Caco-2 (cell line): ENCODE measurements around the gene CACNA1C. TPM values are rescaled to one million over a fixed set of nuclear protein-coding genes. Genes with fewer than 3 reads are reported as not detected.

ENCODE experiments used
- BruUV-seq: library from RNA; stranded (reverse); fragments of 400-500 nt; replicated peaks from 2 replicates; lab custom pipeline; 2021; lab: Mats Ljungman, UMichigan
- CTCF ChIA-PET: fragments of 300-600 bp; sonication (Branson Sonifier 250); formaldehyde crosslinking; loops from one replicate; lab custom pipeline; 2022; ENCODE audit warnings: antibody characterized with exemption; lab: Charles Lee
- POLR2A ChIA-PET: fragments of 300-600 bp; sonication (Branson Sonifier 250); formaldehyde crosslinking; loops from one replicate; lab custom pipeline; 2022; ENCODE audit warnings: antibody characterized with exemption; lab: Charles Lee
- DNase-seq, 2 experiments: peaks; one replicate each; pipeline versions ENCODE4 v3.0.0 to v3.0.0-alpha.2; 2020 to 2022
- H3K27me3 ChIP-seq: replicated peaks from 2 replicates; pipeline ENCODE4 v1.6.0; 2011; ENCODE audit warnings: low read length; ENCODE audit not compliant: control insufficient read depth, insufficient read depth
- H3K36me3 ChIP-seq: 2 replicates; pipeline ENCODE4 v1.5.1; 2011; ENCODE audit warnings: low read length; ENCODE audit not compliant: control insufficient read depth, insufficient read depth
- H3K4me1 ChIP-seq: fragments of 250-450 bp; sonication (Bioruptor Pico); 2 replicates; pipeline ENCODE4 v1.5.1; 2020; ENCODE audit warnings: mild to moderate bottlenecking
- H3K4me3 ChIP-seq: 2 replicates; pipeline ENCODE4 v1.5.1; 2011; ENCODE audit warnings: low read depth, mild to moderate bottlenecking, control low read depth, low read length
- H3K9me3 ChIP-seq: fragments of 250-450 bp; sonication (Bioruptor Pico); 2 replicates; pipeline ENCODE4 v1.5.1; 2020; ENCODE audit warnings: mild to moderate bottlenecking, moderate library complexity
- H3K27ac Mint-ChIP-seq: one replicate; pipeline ENCODE4 v1.8.0; 2022; ENCODE audit warnings: mixed read lengths; ENCODE audit not compliant: unreplicated experiment
- H3K27me3 Mint-ChIP-seq: one replicate; pipeline ENCODE4 v1.8.0; 2022; ENCODE audit warnings: mixed read lengths; ENCODE audit not compliant: insufficient read depth, unreplicated experiment
- H3K36me3 Mint-ChIP-seq: one replicate; pipeline ENCODE4 v1.8.0; 2022; ENCODE audit warnings: mild to moderate bottlenecking, mixed read lengths; ENCODE audit not compliant: insufficient read depth, unreplicated experiment
- H3K4me1 Mint-ChIP-seq: one replicate; pipeline ENCODE4 v1.8.0; 2022; ENCODE audit warnings: low read depth, mixed read lengths; ENCODE audit not compliant: unreplicated experiment
- H3K4me3 Mint-ChIP-seq: one replicate; pipeline ENCODE4 v1.8.0; 2022; ENCODE audit warnings: mild to moderate bottlenecking, moderate library complexity, mixed read lengths; ENCODE audit not compliant: unreplicated experiment
- H3K9me3 Mint-ChIP-seq: one replicate; pipeline ENCODE4 v1.8.0; 2022; ENCODE audit warnings: mixed read lengths; ENCODE audit not compliant: unreplicated experiment
- intact Hi-C: fragments of 100-400 bp; cut with micrococcal nuclease; formaldehyde crosslinking; loops from one replicate; pipeline ENCODE4 v1.10.0; 2022; ENCODE audit not compliant: unreplicated experiment
- total RNA-seq: library from RNA; stranded (reverse); gene quantifications from 2 replicates; pipeline ENCODE4 v1.2.3, GENCODE V29; 2022
- TF ChIP-seq, protein P1 (sequence below), 2 experiments: fragments of 200-600 bp in 1 of 2; IDR thresholded peaks; 1 replicate in 1 of 2; 2 replicates in 1 of 2; pipeline versions ENCODE4 v1.5.1 to v1.8.0; 2011 to 2022; ENCODE audit warnings: antibody characterized with exemption in 1 of 2, control low read depth in 1 of 2, inconsistent platforms in 1 of 2, low read depth in 1 of 2, low read length in 1 of 2, mild to moderate bottlenecking in 1 of 2, moderate library complexity in 1 of 2; ENCODE audit not compliant: insufficient read depth in 1 of 2, severe bottlenecking in 1 of 2, unreplicated experiment in 1 of 2

Gene CACNA1C
- total RNA-seq, 1 experiment from 2014 or later, result not detected

- Histone ChIP-seq H3K4me1 (no peaks in the 10 kb centered on the region), H3K27me3 (peaks cover 3% of the 10 kb centered on the region), H3K36me3 (no peaks in the 10 kb centered on the region), H3K4me3 (no peak overlapping the region), H3K9me3 (no peaks in the 10 kb centered on the region)
- Mint-ChIP-seq H3K36me3 (no peaks in the 10 kb centered on the region), H3K27me3 (peaks cover 50% of the 10 kb centered on the region), H3K27ac (no peak overlapping the region), H3K9me3 (no peaks in the 10 kb centered on the region), H3K4me1 (no peaks in the 10 kb centered on the region), H3K4me3 (no peak overlapping the region)
- intact Hi-C loops, result no loop called here
- TF ChIP-seq, protein P1, sequence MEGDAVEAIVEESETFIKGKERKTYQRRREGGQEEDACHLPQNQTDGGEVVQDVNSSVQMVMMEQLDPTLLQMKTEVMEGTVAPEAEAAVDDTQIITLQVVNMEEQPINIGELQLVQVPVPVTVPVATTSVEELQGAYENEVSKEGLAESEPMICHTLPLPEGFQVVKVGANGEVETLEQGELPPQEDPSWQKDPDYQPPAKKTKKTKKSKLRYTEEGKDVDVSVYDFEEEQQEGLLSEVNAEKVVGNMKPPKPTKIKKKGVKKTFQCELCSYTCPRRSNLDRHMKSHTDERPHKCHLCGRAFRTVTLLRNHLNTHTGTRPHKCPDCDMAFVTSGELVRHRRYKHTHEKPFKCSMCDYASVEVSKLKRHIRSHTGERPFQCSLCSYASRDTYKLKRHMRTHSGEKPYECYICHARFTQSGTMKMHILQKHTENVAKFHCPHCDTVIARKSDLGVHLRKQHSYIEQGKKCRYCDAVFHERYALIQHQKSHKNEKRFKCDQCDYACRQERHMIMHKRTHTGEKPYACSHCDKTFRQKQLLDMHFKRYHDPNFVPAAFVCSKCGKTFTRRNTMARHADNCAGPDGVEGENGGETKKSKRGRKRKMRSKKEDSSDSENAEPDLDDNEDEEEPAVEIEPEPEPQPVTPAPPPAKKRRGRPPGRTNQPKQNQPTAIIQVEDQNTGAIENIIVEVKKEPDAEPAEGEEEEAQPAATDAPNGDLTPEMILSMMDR (IDR thresholded peaks at IDR 0.05; ENCODE audit: insufficient read depth in 1 of 2, low read depth in 1 of 2, low read length in 1 of 2, severe bottlenecking in 1 of 2, unreplicated experiment in 1 of 2), result no peak
- CTCF ChIA-PET, result no interaction called here
- BruUV-seq, result no TSS peak
- POLR2A ChIA-PET, result no interaction called here
- no peak for DNase-seq
Observed at GRCh38 chr12:2061402-2061801, 8.6 kb downstream of the CACNA1C start.

DNA sequence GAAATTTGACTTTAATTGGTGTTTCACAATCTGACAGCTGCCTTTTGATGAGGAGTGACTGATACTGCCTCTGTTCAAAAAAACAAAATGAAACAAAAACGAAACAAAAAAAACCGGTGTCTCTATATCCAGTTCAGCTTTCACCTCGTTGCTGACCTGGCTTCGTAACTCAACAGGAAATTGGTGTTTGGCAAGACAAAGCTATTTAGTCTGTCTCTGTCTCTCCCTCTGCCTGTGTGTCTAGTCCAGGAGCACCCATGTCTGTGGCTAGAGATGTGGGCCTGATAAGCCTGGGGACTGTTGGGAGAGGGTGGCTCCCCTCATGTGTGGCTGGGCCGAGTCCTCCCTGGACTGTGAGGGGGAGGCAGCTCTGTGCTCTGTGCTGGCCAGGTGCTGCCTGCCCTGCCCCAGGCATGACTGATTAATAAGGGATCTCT lies 11.3 kb downstream of the CACNA1C start:
- no peaks in the 10 kb centered on the region for H3K4me1 Mint-ChIP-seq
- POLR2A ChIA-PET, result no interaction called here
- no peak overlapping the region for H3K27ac Mint-ChIP-seq
- H3K27me3 Mint-ChIP-seq, result peaks cover 40% of the 10 kb centered on the region
- no peak for DNase-seq
- CTCF ChIA-PET, result no interaction called here
- Histone ChIP-seq H3K4me1 (no peaks in the 10 kb centered on the region), H3K36me3 (no peaks in the 10 kb centered on the region), H3K9me3 (0 out of 2 replicates have a peak, but pooled peaks cover 3% of the 10 kb centered on the region), H3K27me3 (peaks cover 3% of the 10 kb centered on the region), H3K4me3 (no peak overlapping the region)
- no TSS peak for BruUV-seq
- H3K36me3 Mint-ChIP-seq, result no peaks in the 10 kb centered on the region
- no peaks in the 10 kb centered on the region for H3K9me3 Mint-ChIP-seq
- H3K4me3 Mint-ChIP-seq, result no peak overlapping the region
- intact Hi-C loops, result no loop called here
- TF ChIP-seq, protein P1 (IDR thresholded peaks at IDR 0.05; ENCODE audit: insufficient read depth in 1 of 2, low read depth in 1 of 2, low read length in 1 of 2, severe bottlenecking in 1 of 2, unreplicated experiment in 1 of 2), result no peak

GRCh38 chr12:2068653-2069052 lies 15.9 kb downstream of the CACNA1C start:
- H3K9me3 Mint-ChIP-seq, result peaks cover 18% of the 10 kb centered on the region
- Histone ChIP-seq H3K27me3 (no peaks in the 10 kb centered on the region), H3K4me1 (no peaks in the 10 kb centered on the region), H3K9me3 (peaks cover 26% of the 10 kb centered on the region), H3K4me3 (no peak overlapping the region), H3K36me3 (no peaks in the 10 kb centered on the region)
- H3K36me3 Mint-ChIP-seq, result no peaks in the 10 kb centered on the region
- ChIA-PET CTCF (no interaction called here), POLR2A (no interaction called here)
- intact Hi-C loops, result no loop called here
- TF ChIP-seq, protein P1 (IDR thresholded peaks at IDR 0.05; ENCODE audit: insufficient read depth in 1 of 2, low read depth in 1 of 2, low read length in 1 of 2, severe bottlenecking in 1 of 2, unreplicated experiment in 1 of 2), result no peak
- no peak overlapping the region for H3K27ac Mint-ChIP-seq
- no peaks in the 10 kb centered on the region for H3K4me1 Mint-ChIP-seq
- H3K27me3 Mint-ChIP-seq, result peaks cover 22% of the 10 kb centered on the region
- no peak overlapping the region for H3K4me3 Mint-ChIP-seq
- no peak for DNase-seq
- no TSS peak for BruUV-seq
